ENCODE data around the gene FBXW8. TPM values are rescaled to one million over a fixed set of nuclear protein-coding genes. Genes with fewer than 3 reads are reported as not detected.

The FBXW8 gene
- total and polyA plus RNA-seq, 5 donors from 2014 or later = 3.6 to 10.4 (median 6.6) TPM

GRCh38 chr12:116996621-116997020 lies 85.9 kb downstream of the FBXW8 start:
- ATAC-seq (ENCODE audit: low read depth in 2 of 2) = no peak
- no peak overlapping the region for H3K4me3 Mint-ChIP-seq
- H3K4me1 Mint-ChIP-seq = peaks cover 0 to 6% (median 0%) of the 10 kb centered on the region in 4 donors

GRCh38 chr12:116999066-116999465 lies 88.3 kb downstream of the FBXW8 start:
- Mint-ChIP-seq H3K27me3 (no peaks in the 10 kb centered on the region), H3K9me3 (no peaks in the 10 kb centered on the region), H3K4me3 (no peak overlapping the region), H3K27ac (peak overlapping the region in 1 of 3 donors; percentile 13), H3K36me3 (peaks cover 32% of the 10 kb centered on the region), H3K4me1 (peaks cover 0 to 6% (median 0%) of the 10 kb centered on the region in 4 donors)
- Histone ChIP-seq H3K27ac (ENCODE audit: insufficient read depth, low read length, poor library complexity, severe bottlenecking) (no peak overlapping the region), H3K4me3 (ENCODE audit: low read depth, low read length) (no peak overlapping the region), H3K36me3 (ENCODE audit: control insufficient read depth, insufficient read depth, low read length) (peaks cover 3% of the 10 kb centered on the region), H3K9me3 (ENCODE audit: control insufficient read depth in 2 of 2, low read length in 2 of 2) (no peaks in the 10 kb centered on the region), H3K27me3 (ENCODE audit: control insufficient read depth, insufficient read depth, low read length) (no peaks in the 10 kb centered on the region), H3K4me1 (ENCODE audit: control insufficient read depth, insufficient read depth, low read length, poor library complexity, severe bottlenecking) (no peaks in the 10 kb centered on the region)
- DNase-seq (no peak), ATAC-seq (ENCODE audit: low read depth in 2 of 2) (no peak)

More at GRCh38 chr12:116996621-116997020, 85.9 kb downstream of the FBXW8 start:
- Mint-ChIP-seq H3K9me3 (no peaks in the 10 kb centered on the region), H3K27me3 (no peaks in the 10 kb centered on the region), H3K27ac (no peak overlapping the region), H3K36me3 (peaks cover 28% of the 10 kb centered on the region)
- H3K36me3 ChIP-seq (ENCODE audit: control insufficient read depth, insufficient read depth, low read length) = peaks cover 3% of the 10 kb centered on the region
- no peaks in the 10 kb centered on the region for H3K9me3 ChIP-seq (ENCODE audit: control insufficient read depth in 2 of 2, low read length in 2 of 2)
- no peaks in the 10 kb centered on the region for H3K27me3 ChIP-seq (ENCODE audit: control insufficient read depth, insufficient read depth, low read length)
- no peak for DNase-seq
- H3K4me1 ChIP-seq (ENCODE audit: control insufficient read depth, insufficient read depth, low read length, poor library complexity, severe bottlenecking) = no peaks in the 10 kb centered on the region
- H3K27ac ChIP-seq (ENCODE audit: insufficient read depth, low read length, poor library complexity, severe bottlenecking) = no peak overlapping the region
- no peak overlapping the region for H3K4me3 ChIP-seq (ENCODE audit: low read depth, low read length)

GRCh38 chr12:117000316-117000715 lies 89.6 kb downstream of the FBXW8 start:
- Mint-ChIP-seq H3K9me3 (no peaks in the 10 kb centered on the region), H3K4me1 (peaks cover 0 to 6% (median 0%) of the 10 kb centered on the region in 4 donors), H3K4me3 (peak overlapping the region in 1 of 4 donors; percentile 48), H3K27ac (no peak overlapping the region), H3K27me3 (no peaks in the 10 kb centered on the region), H3K36me3 (peaks cover 34% of the 10 kb centered on the region)
- Histone ChIP-seq H3K36me3 (ENCODE audit: control insufficient read depth, insufficient read depth, low read length) (peaks cover 9% of the 10 kb centered on the region), H3K9me3 (ENCODE audit: control insufficient read depth in 2 of 2, low read length in 2 of 2) (no peaks in the 10 kb centered on the region), H3K27me3 (ENCODE audit: control insufficient read depth, insufficient read depth, low read length) (no peaks in the 10 kb centered on the region), H3K27ac (ENCODE audit: insufficient read depth, low read length, poor library complexity, severe bottlenecking) (no peak overlapping the region), H3K4me1 (ENCODE audit: control insufficient read depth, insufficient read depth, low read length, poor library complexity, severe bottlenecking) (no peaks in the 10 kb centered on the region), H3K4me3 (ENCODE audit: low read depth, low read length) (no peak overlapping the region)
- DNase-seq (no peak), ATAC-seq (ENCODE audit: low read depth in 2 of 2) (no peak)

GRCh38 chr12:117002051-117002817 lies 91.5 kb downstream of the FBXW8 start:
- Mint-ChIP-seq H3K4me3 (no peak overlapping the region), H3K27ac (no peak overlapping the region), H3K9me3 (no peaks in the 10 kb centered on the region), H3K27me3 (no peaks in the 10 kb centered on the region), H3K4me1 (peaks cover 0 to 2% (median 0%) of the 10 kb centered on the region in 4 donors), H3K36me3 (peaks cover 38% of the 10 kb centered on the region)
- H3K36me3 ChIP-seq (ENCODE audit: control insufficient read depth, insufficient read depth, low read length) = peaks cover 21% of the 10 kb centered on the region
- H3K27me3 ChIP-seq (ENCODE audit: control insufficient read depth, insufficient read depth, low read length) = no peaks in the 10 kb centered on the region
- H3K27ac ChIP-seq (ENCODE audit: insufficient read depth, low read length, poor library complexity, severe bottlenecking) = no peak overlapping the region
- H3K4me1 ChIP-seq (ENCODE audit: control insufficient read depth, insufficient read depth, low read length, poor library complexity, severe bottlenecking) = no peaks in the 10 kb centered on the region
- H3K9me3 ChIP-seq (ENCODE audit: control insufficient read depth in 2 of 2, low read length in 2 of 2) = no peaks in the 10 kb centered on the region
- no peak overlapping the region for H3K4me3 ChIP-seq (ENCODE audit: low read depth, low read length)
- DNase-seq (no peak), ATAC-seq (ENCODE audit: low read depth in 2 of 2) (no peak)

GRCh38 chr12:117003883-117004404 lies 93.2 kb downstream of the FBXW8 start:
- peaks cover 0 to 4% (median under 1%) of the 10 kb centered on the region in 4 donors for H3K4me1 Mint-ChIP-seq
- ATAC-seq (ENCODE audit: low read depth in 2 of 2) = no peak
- H3K36me3 Mint-ChIP-seq = peaks cover 49% of the 10 kb centered on the region

GRCh38 chr12:117005417-117006046 lies 94.8 kb downstream of the FBXW8 start:
- no peaks in the 10 kb centered on the region for H3K9me3 ChIP-seq (ENCODE audit: control insufficient read depth in 2 of 2, low read length in 2 of 2)
- H3K4me1 ChIP-seq (ENCODE audit: control insufficient read depth, insufficient read depth, low read length, poor library complexity, severe bottlenecking) = no peaks in the 10 kb centered on the region
- H3K4me3 ChIP-seq (ENCODE audit: low read depth, low read length) = no peak overlapping the region
- Mint-ChIP-seq H3K4me3 (no peak overlapping the region), H3K4me1 (peaks cover 0 to 4% (median under 1%) of the 10 kb centered on the region in 4 donors), H3K36me3 (peaks cover 63% of the 10 kb centered on the region), H3K27ac (no peak overlapping the region), H3K27me3 (no peaks in the 10 kb centered on the region), H3K9me3 (no peaks in the 10 kb centered on the region)
- H3K27me3 ChIP-seq (ENCODE audit: control insufficient read depth, insufficient read depth, low read length) = no peaks in the 10 kb centered on the region
- ATAC-seq (ENCODE audit: low read depth in 2 of 2) (no peak), DNase-seq (no peak)
- peaks cover 28% of the 10 kb centered on the region for H3K36me3 ChIP-seq (ENCODE audit: control insufficient read depth, insufficient read depth, low read length)
- H3K27ac ChIP-seq (ENCODE audit: insufficient read depth, low read length, poor library complexity, severe bottlenecking) = no peak overlapping the region

More at GRCh38 chr12:117003883-117004404, 93.2 kb downstream of the FBXW8 start:
- DNase-seq = no peak
- Mint-ChIP-seq H3K4me3 (no peak overlapping the region), H3K27me3 (no peaks in the 10 kb centered on the region), H3K9me3 (no peaks in the 10 kb centered on the region), H3K27ac (no peak overlapping the region)
- Histone ChIP-seq H3K4me3 (ENCODE audit: low read depth, low read length) (no peak overlapping the region), H3K4me1 (ENCODE audit: control insufficient read depth, insufficient read depth, low read length, poor library complexity, severe bottlenecking) (no peaks in the 10 kb centered on the region), H3K27ac (ENCODE audit: insufficient read depth, low read length, poor library complexity, severe bottlenecking) (no peak overlapping the region), H3K27me3 (ENCODE audit: control insufficient read depth, insufficient read depth, low read length) (no peaks in the 10 kb centered on the region), H3K9me3 (ENCODE audit: control insufficient read depth in 2 of 2, low read length in 2 of 2) (no peaks in the 10 kb centered on the region), H3K36me3 (ENCODE audit: control insufficient read depth, insufficient read depth, low read length) (peaks cover 23% of the 10 kb centered on the region)

GRCh38 chr12:117006333-117006732 lies 95.6 kb downstream of the FBXW8 start:
- Histone ChIP-seq H3K4me3 (ENCODE audit: low read depth, low read length) (no peak overlapping the region), H3K36me3 (ENCODE audit: control insufficient read depth, insufficient read depth, low read length) (peaks cover 33% of the 10 kb centered on the region), H3K4me1 (ENCODE audit: control insufficient read depth, insufficient read depth, low read length, poor library complexity, severe bottlenecking) (no peaks in the 10 kb centered on the region), H3K27ac (ENCODE audit: insufficient read depth, low read length, poor library complexity, severe bottlenecking) (no peak overlapping the region), H3K27me3 (ENCODE audit: control insufficient read depth, insufficient read depth, low read length) (no peaks in the 10 kb centered on the region), H3K9me3 (ENCODE audit: control insufficient read depth in 2 of 2, low read length in 2 of 2) (no peaks in the 10 kb centered on the region)
- Mint-ChIP-seq H3K27me3 (no peaks in the 10 kb centered on the region), H3K4me1 (peaks cover 0 to 4% (median under 1%) of the 10 kb centered on the region in 4 donors), H3K36me3 (peaks cover 69% of the 10 kb centered on the region), H3K27ac (no peak overlapping the region), H3K4me3 (no peak overlapping the region), H3K9me3 (no peaks in the 10 kb centered on the region)
- no peak for DNase-seq
- ATAC-seq (ENCODE audit: low read depth in 2 of 2) = no peak
